ENCODE measurements around the gene PLCL2.

DNA sequence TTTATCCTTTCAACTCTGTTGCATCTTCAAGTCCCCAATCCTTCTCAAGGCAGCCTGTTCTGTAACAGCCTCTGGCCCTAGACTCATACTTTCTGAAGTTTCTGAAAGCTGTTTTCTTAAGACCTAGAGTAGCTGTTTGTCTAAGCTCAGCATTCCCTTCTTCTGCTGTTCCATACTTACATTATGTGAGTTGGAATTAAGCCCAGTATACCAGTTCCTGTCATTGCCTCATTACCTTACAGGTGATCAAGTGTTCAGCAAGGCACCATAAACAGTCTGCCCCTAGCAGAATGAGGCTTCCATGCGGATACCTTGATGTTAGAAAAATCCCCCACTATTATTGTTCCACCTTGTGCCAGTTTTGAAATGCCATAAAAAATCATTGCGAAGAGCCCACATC, 180.6 kb downstream of the PLCL2 start:
- TF ChIP-seq, protein P1, sequence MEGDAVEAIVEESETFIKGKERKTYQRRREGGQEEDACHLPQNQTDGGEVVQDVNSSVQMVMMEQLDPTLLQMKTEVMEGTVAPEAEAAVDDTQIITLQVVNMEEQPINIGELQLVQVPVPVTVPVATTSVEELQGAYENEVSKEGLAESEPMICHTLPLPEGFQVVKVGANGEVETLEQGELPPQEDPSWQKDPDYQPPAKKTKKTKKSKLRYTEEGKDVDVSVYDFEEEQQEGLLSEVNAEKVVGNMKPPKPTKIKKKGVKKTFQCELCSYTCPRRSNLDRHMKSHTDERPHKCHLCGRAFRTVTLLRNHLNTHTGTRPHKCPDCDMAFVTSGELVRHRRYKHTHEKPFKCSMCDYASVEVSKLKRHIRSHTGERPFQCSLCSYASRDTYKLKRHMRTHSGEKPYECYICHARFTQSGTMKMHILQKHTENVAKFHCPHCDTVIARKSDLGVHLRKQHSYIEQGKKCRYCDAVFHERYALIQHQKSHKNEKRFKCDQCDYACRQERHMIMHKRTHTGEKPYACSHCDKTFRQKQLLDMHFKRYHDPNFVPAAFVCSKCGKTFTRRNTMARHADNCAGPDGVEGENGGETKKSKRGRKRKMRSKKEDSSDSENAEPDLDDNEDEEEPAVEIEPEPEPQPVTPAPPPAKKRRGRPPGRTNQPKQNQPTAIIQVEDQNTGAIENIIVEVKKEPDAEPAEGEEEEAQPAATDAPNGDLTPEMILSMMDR (IDR thresholded peaks at IDR 0.05; ENCODE audit: borderline replicate concordance, extremely low read depth, low read length, poor library complexity, severe bottlenecking): no peak
- no peak for TF ChIP-seq EZH2 (IDR thresholded peaks at IDR 0.05; ENCODE audit: borderline replicate concordance, low read depth, low read length, severe bottlenecking)

All from DND-41 (cell line).